Measurements from ENCODE around the gene CFAP74.
A peak's percentile ranks its signal among the peaks of the same experiment; 100 is the strongest.

The CFAP74 gene

DNA sequence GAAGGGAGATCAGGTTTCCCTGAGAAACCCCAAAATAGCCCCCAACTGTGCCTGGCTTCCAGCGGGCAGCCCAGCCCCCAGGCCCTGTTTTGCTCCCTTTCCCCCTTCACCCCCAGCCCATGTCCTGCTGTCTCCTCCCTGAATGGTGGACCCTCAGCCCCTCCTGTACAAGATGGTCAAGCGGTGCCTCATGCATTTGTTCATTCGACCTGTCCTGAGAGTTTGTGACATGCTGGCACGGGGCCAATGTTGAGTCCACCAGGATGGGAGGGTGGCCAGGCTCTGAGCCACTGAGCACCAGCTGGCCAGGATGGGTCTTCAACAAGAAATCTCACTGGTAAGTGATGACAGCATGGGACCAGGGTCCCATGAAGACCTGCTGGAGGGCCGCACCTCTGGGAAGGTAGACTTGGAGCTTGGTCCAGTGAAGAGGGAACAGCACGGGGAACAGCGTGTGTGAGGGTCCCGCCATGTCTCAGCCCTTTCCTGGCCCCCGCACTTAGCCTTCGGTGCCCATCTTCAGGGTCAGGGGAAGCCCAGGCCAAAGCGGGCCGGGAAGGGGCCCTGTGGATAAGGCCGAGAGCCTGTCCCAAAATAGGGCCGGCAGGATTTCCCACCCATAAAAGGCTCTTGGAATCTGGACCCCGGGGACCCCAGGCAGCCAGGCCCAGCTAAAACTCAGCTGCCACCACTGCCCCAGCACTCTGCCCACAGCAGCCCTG, 88.5 kb downstream of the CFAP74 start, which contains the start of gene CALML6:
TSS of gene CALML6 (plus strand) at position 290 of the 722 bp plus-strand sequence. CDS start at position 311, 21 bp downstream.
- DNase-seq, result no peak

DNA sequence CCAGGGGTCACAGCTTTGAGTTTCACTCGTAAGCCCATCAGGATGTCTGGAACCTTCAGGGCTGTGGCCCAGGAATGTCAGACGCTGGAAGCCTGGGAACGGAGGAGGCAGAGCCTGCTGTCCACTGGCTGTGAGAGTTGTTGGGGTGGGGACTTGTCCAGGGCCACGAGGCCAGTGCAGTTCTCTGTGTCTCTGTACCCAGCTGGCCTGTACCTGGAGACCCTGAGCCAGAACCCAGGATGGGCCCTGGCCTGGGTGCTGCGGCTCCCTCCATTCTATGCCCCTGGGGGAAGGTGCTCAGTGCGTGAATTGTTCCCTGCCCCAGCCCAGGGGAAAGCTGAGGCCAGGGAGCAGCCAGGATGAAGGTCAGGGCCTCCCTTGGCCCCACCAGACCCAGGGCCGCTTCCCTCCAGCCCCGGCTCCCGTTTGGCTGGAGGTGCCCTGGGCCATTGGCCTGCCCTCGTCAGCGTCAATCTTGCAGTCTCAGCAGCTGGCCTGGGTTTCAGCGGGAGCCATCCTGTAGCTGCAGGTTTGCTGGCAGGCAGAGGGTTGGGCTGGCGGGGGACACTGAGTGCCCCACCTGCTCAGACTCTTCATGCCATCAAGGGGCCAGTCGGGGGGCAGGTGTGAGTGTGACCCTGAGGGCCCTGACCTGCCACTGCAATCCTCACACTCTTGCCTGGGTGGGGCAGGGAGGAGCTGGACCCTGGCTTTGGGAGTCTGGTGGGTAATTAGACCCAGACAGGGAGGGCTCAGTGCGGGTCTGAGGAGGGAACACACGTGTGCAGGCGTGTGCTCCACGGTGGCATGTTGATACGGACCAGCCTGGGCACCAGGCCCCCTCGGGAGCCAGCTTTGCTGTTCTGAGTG, 89.2 kb downstream of the CFAP74 start:
- DNase-seq, result no peak

DNA sequence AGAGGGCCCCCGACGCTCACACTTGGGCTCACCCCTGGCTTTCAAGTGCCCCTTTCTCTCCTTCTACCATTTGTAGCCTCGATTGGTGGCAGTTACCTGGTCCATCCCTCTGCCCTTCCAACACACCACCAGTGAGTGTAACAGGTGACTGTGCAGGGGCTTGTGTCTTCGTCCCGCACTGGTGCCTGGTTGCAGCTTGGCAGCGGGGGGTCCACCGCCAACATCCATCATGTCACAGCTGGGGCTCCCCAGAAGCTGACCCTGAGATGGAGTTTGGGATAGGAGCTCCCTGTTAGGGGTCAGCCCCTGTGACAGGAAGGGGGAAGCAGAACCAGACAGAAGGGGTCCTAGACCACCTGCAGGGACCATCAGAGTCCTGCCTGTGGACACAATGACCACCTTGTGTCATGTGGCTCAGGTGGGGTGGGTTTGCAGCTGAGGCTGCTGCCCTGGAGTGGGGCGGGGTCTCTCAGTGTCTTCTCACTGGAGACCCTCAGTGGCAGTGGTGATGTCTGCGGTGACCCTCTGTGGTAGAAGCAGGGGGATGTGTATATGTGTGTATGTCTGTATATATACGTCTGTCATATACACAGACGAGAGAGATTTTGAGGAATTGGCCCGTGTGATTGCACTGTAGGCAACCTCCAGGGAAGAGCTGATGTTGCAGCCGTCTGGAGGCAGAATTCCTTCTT, 92.1 kb downstream of the CFAP74 start:
- no peak for DNase-seq

DNA sequence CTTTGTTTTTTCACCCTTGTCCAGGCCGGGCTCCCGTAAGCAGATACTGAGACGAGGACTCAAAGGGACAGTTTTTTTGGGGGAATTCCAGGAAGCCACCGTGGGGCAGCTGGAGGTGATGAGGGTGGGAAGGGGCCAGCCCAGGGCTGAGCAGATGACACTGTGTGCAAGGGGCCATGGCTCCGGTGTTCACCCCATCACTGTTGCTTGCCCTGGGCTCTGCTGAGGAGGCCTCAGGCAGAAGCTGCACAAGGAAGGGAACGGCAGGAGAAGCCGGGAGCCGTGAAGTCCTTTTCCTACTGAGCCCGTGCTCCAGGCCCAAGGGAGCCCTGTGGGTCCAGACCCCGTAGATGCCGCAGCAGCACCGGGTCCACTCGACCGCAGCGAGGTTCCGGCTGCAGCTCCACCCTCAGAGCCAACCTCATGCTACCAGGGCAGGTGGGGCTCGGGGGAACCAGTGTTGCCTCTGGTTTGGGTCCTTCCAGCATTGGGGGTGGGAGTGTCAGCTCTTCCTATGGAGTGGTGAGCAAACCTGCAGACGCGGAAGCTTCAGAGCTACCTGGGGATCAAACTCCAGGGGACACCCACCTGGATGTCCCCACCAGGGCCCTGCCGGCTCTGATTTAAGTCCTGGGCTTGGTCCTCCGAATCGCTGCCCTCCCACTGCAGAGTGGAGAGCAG, 92.8 kb downstream of the CFAP74 start:
- no peak for DNase-seq

DNA sequence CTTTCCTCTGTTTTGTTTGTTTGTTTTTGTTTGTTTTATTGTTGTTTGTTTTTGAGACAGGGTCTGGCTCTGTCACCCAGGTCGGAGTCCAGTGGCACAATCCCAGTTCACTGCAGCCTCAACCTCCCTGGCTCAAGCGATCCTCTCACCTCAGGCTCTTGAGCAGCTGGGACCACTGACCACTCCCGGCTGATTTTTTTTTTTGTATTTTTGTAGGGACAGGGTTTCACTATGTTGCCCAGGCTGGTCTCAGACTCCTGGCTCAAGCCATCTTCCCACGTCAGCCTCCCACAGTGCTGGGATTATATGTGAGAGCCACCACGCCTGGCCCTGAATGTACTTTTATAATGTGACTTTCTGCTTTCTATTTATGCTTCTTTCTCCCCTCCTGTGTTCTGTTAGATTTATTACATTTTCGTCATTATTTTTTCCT, 93.5 kb downstream of the CFAP74 start:
- no peak for DNase-seq

DNA sequence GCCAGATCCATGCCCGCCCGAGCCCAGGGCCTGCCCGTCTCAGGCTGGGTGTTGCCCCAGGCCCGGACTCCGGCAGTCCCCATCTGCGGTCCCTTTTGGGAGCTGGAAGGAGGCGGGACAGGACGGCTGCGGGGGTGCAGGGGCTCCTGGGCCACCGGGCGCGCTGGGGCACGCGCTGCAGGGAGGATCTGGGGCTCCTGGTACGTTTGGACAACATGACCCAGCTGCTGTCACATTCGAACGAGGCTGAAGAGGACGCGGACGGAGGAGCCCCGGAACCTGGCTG, 95.1 kb downstream of the CFAP74 start:
- DNase-seq, result no peak

DNA sequence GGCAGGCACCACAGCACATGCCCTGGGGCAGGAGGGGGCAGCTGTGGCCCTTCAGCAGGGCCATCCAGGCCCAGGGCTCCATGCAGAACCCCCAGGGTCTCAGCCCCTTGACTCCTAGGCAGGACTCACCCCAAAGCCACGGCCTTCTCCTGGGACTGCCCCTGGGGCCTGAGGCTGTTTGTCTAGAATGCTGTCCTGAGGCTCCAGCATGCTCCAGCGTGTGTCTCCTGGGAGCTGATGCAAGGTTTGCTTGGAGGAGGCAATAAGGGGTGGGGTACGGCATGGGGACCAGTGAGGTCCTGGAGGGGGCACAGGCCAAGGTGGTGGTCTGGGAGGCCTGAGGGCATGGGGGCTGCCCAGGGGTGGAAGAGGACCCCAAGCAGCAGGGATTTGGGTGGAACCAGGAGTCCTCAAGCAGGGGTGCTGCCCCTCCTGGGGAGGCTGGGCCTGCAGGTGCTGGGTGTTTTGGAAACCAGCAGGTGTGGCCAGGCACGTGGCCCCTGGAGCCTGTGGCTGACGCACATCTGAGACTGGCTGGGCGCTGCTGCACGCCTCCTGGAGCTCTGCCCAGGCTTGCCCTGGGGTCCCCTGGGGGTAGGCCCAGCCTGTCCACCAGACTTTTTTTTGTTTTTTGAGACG, 96.4 kb downstream of the CFAP74 start:
- DNase-seq, result no peak

DNA sequence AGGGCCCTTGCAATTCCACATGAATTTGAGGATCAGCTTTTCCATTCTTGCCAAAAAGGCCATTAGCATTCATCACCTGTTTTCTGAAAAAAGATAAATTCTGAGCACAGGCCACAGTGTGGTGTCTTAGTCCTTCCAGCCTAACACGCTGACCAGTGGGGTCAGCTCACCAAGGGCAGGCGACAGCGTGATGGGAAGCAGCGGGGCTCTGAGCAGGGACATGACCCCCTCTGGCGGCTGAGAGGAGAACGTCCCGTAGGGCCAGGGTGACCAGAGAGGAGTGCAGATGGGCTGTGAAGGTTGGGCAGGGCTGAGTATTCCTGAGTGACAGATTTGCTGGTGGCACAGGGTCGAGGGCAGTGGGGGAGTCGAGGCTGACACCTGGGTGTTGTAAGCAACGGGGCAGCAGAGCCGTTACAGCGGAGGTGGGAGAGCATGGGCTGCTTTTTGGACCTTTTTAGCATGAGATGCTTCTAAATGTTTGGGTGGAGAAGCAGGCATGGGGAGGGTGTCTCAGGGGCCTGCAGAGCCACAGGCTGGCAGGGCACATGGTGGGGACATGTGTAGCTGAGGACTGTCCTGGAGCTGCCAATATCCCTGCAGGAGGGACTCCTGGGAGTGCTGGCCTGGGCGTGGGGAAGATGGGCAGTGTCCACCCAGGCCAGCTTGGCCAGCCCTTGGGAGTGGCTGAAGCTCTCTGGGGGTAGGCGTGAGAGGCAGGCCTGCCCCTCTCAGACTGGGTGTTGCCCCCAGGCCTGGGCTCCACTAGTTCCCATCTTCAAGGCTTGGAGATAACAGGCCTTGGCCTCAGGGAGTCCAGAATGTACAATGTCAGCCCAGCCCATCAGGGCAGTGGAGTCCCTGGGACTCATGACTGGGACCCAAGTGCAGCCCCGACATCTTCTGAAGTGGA, 97.1 kb downstream of the CFAP74 start:
- peak; percentile 32 to 86 for DNase-seq

DNA sequence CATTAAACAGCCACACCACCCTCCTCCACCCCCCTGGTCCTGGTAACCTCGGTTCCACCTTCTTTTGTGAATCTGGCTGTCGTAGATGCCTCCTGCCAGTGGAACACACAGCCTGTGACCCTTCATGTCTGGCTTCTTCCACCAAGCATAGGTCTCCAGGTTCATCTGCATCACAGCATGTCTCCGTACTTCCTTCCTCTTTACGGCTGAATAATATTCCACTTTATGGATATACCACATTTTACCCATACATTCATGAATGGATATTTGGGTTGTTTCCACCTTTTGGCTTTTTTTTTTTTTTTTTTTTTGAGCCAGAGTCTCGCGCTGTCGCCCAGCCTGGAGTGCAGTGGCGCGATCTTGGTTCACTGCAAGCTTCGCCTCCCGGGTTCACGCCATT, 100.4 kb downstream of the CFAP74 start:
- DNase-seq, result no peak

DNA sequence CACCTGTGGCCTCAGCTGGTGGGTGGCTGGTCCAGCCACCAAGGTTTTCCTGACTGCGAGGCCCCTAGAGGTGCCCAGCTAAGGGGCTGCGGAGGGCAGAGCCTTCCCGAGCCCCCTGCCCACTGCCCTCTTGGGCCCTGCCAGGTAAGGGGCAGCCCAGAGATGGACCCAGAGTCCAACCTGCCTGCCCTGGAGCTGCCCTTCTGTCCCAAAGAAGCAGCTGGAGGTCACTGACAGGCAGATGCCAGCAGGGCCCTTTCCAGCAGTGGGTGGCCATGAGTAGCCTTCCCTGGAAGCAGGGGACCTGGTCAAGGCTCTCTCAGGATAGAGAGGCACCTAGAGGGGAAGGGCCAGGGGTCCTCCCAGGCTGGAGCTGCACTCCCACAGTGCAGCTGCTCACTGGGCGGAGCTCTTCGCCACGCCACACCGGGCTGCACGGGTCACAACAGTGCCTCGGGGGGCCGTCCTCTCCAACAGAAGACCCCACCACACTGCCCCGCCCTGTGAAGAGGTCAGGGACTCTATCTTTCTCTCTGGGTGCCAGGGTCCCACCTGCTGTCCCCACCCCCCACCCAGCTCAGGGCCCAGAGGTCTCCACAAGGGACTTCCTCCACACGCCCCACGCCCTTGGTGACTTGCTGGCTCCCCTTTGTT, 101.8 kb downstream of the CFAP74 start:
- no peak for DNase-seq

DNA sequence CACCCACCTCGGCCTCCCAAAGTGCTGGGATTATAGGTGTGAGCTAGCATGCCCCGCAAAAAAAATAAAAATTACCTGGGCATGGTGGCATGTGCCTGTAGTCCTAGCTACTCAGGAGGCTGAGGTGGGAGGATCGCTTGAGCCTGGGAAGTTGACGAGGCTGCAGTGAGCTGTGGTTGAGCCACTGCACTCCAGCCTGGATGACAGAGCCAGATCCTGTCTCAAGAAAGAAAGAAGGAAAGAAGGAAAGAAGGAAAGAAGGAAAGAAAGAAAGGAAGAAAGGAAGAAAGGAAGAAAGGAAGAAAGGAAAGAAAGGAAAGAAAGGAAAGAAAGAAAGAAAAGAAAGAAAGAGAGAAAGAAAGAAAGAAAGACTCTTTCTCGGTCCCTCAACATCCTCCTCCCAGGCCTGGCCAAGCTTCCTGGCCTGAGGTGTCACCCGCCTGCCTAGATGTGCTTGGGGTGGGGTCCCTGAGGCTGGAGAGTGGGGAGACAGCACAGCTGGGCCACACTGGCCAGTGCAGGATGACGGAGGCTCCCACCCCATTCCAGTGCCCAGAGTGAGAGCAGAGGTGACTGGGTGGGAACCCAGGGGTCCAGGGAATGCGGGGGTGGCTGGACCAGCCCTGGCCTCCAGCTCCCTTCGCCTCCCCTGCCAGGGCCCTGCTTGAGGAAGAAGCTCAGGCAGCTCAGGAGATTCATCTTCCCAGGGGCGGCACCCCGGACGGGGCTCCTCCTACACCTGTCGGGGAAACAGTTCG, 102.5 kb downstream of the CFAP74 start:
- DNase-seq, result no peak

DNA sequence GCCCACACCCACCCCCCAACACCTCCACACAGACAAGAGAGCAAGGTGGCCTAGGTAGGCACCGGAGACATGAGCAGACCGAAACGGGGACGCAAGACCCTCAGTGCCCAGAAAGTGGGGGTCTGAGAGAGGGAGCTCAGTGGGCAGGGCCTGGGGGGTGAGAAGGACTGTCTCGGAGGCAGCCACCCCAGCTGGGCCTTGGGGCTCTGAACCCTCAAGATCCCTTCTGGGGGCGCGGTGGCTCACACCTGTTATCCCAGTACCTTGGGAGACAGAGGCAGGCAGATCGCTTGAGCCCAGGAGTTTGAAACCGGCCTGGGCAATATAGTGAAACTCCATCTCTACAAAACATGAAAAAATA, 103.6 kb downstream of the CFAP74 start:
- no peak for DNase-seq

DNA sequence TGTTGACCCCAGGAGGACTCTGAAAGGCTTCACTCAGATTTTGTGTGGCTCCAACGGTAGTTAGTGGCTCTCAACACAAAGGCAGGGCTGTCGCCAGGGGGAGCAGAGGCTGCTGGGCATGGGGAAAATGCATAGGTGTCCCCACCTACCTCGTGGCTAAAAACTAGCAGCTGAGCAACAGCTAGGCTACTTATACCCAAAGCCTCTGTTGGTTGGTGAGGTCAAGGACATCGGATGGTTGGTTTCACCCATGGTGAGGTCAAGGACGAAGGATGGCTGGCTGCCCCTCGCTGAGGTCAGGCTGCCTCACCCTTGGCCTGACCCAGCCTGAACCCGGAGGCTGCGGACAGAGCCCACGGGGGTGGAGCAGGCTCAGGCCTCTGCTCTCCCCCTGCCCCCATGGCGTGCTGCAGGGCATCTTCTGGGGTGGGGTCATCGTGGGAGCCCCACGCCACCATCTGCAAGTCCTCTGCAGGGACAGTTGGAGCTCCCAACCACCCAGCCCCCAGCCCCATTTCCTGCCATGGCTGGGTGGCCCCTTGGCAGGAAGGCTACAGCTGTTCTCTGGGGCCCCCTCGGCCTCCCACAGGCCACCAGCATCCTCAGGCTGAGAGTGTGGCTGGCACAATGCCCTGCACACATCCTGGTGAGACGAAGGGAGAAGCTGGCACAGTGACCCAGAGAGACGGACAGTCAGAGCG, 104.2 kb downstream of the CFAP74 start:
- DNase-seq, result no peak

DNA sequence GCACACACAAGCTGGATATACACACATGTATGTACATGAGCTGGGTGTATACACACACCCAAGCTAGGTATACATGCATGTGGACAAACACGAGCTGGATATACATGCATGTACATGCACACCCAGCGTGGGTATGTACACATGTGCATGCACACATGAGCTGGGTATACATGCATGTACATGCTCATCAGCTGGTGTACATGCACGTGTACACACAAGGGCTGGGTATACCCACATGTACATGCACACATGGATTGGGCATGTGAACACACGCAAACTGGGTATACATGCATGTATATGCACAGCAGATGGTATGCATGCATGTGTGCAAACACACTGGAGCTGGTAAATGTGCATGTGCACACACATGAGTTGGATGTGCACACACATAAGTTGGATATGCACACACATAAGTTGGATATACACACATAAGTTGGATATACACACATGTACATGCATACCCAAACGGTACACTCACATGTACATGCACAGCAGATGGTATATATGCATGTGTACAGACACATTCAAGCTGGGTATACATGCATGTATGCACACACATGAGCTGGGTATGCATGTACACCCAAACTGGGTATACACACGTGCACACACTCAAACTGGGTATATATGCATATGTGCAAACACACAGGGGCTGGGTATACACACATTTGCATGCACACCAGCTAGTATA, 105.2 kb downstream of the CFAP74 start:
- DNase-seq, result no peak

DNA sequence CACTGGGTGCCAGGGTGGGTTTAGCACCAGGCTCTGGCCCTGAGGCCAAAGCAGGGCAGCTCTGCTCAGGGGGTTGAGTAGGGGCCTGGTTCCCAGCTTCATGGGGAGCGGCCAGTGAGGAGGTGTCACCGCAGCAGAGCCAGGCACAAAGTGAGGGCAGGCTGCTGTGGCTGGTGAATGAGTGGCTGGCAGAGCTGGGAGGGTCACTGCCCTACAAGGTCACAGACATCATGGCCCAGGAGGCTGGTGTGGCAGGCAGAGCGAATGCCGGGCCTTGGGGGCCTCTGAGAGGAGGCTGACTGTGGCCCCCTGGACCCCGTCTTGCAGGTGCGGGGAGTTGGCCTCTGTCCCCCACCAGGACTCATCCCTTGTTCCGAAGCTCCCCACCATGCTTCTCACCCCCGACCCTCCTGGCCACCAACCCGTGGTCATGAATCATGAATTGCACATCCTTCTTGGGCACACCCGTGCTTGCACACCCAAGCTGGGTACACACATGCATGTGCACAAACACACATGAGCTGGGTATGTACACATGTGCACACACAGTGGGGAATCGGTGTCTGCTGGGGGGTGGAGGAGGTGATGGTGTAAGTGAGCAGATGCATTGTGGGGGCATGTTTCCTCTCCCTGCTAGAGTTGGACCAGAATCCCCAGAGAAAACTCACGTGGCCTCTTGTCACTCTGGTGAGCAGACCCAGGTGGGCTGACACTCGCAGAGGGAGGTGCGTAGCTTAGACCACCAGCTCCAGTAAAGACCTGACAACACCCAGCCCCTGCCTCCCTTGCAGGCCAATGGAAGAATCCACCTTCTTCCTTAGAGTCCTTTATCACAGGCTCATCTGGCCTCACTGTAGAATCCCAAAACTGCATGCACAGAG, 107.9 kb downstream of the CFAP74 start:
- no peak for DNase-seq

DNA sequence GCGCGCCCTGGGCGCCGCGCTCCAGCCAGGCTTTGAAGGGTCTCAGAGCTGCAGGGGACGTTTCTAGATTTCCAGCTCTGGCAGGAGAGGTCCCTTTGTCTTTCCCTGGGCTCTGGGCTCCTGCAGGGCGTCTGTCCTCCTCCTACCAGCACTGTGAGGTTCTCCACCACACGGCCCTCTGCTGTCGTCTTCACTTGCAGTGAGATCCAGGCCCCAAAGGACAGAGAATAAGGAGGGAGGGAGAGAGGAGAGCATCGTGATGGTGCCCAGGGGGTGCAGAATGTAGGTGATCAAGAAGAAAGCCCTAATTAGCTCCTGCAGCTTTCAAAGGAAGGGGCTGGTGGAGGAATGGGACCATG, 108.5 kb downstream of the CFAP74 start:
- DNase-seq, result no peak

DNA sequence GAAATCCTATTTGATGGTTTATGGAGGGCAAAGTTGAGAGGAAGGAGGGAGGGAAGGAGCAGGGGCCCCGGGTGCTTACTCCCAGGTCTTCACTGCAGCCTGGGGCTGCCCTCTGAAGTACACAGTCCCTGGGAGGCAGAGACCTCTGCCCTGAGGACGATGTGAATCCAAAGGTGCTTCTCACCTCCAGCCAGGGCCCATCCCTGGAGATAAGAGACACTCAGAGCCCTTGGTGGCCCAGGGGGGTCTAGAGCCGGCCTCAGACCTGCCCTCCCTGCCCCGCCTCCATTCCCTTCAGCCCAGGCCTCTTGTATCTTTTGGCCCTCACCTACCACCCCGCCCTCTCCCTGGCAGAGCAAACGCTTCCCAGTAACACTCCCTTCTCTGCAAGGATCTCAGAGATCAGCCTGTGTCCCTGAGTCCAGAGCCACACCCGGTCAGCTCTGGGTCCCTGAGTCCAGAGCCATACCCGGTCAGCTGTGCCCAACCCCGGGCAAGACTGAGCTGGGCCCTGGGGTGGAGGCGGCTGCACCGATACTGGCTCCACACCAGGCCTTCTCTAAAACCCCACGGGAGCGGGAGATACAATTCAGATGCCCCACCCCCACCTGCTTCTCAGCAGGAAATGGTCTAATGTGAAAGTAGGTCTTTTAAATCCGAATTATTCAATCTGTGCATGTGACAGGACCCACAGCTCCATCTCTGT, 109.1 kb downstream of the CFAP74 start:
- no peak for DNase-seq

DNA sequence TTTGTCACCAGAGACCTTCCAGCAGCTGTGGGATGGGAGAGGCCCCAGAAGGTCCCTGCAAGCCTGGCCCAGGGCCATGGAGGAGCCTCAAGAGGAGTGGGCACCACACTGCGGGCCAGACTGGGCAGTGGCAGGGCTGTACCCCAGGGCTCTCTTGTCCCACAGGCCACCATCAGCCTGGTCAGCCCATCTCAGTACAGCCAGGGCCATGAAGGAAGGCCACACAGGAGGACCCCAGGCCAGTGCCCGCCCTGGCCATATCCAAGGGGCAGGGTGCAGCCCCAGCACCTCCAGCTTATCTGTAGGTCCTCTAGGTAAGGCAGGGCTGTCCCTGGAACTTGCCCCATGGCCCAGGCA, 109.6 kb downstream of the CFAP74 start:
- DNase-seq, result no peak

All from SW 1271 (cell line).